Neural crest cell (in vitro differentiated cells): Measurements from ENCODE around the gene CFAP54. TPM values are rescaled to one million over a fixed set of nuclear protein-coding genes. Genes with fewer than 3 reads are reported as not detected.
"Not testable (repeated sequence)": the region's sequence is repeated elsewhere in the genome, so short reads cannot be mapped to it uniquely, and the experiment has no call there.

Experiments used
- DNase-seq: peaks from one replicate; pipeline ENCODE4 v3.0.0; 2021; ENCODE audit warnings: low read depth, mixed read lengths, low spot score
- H3K27ac Mint-ChIP-seq: one replicate; pipeline ENCODE4 v1.8.0; 2021; ENCODE audit warnings: mild to moderate bottlenecking, mixed read lengths; ENCODE audit not compliant: unreplicated experiment
- H3K27me3 Mint-ChIP-seq: 2 replicates; pipeline ENCODE4 v1.8.0; 2021; ENCODE audit warnings: low read depth, mild to moderate bottlenecking, mixed read lengths
- H3K36me3 Mint-ChIP-seq: 2 replicates; pipeline ENCODE4 v1.8.0; 2021; ENCODE audit warnings: low read depth, mild to moderate bottlenecking, mixed read lengths
- H3K4me1 Mint-ChIP-seq: 2 replicates; pipeline ENCODE4 v1.8.0; 2021; ENCODE audit warnings: mixed read lengths
- H3K4me3 Mint-ChIP-seq: one replicate; pipeline ENCODE4 v1.8.0; 2021; ENCODE audit warnings: mild to moderate bottlenecking, mixed read lengths
- H3K9me3 Mint-ChIP-seq: 2 replicates; pipeline ENCODE4 v1.8.0; 2021; ENCODE audit warnings: mixed read lengths
- CTCF ChIP-seq: fragments of 200-600 bp; sonication (generic); conservative IDR thresholded peaks from 2 replicates; pipeline ENCODE4 v1.5.0; 2021; ENCODE audit warnings: antibody characterized with exemption, mild to moderate bottlenecking
- total RNA-seq: library from RNA; stranded (reverse); gene quantifications from 2 replicates; pipeline ENCODE4 v1.2.1, GENCODE V29; 2021

The CFAP54 gene
- total RNA-seq, 1 donor from 2014 or later = 3.1 TPM

GRCh38 chr12:96456265-96456974 lies 33.0 kb upstream of the CFAP54 start:
- no peak for TF ChIP-seq CTCF
- Mint-ChIP-seq H3K9me3 (peaks cover 5% of the 10 kb centered on the region), H3K27ac (no peak overlapping the region), H3K27me3 (no peaks in the 10 kb centered on the region), H3K36me3 (no peaks in the 10 kb centered on the region), H3K4me1 (no peaks in the 10 kb centered on the region), H3K4me3 (no peak overlapping the region)
- DNase-seq = no peak

GRCh38 chr12:96457191-96457930 lies 32.0 kb upstream of the CFAP54 start:
- no peaks in the 10 kb centered on the region for H3K27me3 Mint-ChIP-seq
- no peak overlapping the region for H3K4me3 Mint-ChIP-seq
- TF ChIP-seq CTCF = no peak
- H3K36me3 Mint-ChIP-seq = no peaks in the 10 kb centered on the region
- no peak for DNase-seq
- H3K27ac Mint-ChIP-seq = no peak overlapping the region
- H3K4me1 Mint-ChIP-seq = no peaks in the 10 kb centered on the region
- H3K9me3 Mint-ChIP-seq = peaks cover 5% of the 10 kb centered on the region

GRCh38 chr12:96459281-96459680 lies 30.1 kb upstream of the CFAP54 start:
- not testable (repeated sequence) for H3K4me3 Mint-ChIP-seq, H3K27me3 Mint-ChIP-seq, H3K9me3 Mint-ChIP-seq, H3K4me1 Mint-ChIP-seq, DNase-seq, H3K27ac Mint-ChIP-seq, H3K36me3 Mint-ChIP-seq

- Mint-ChIP-seq H3K4me1 (no peaks in the 10 kb centered on the region), H3K36me3 (no peaks in the 10 kb centered on the region), H3K4me3 (no peak overlapping the region), H3K27ac (no peak overlapping the region), H3K27me3 (no peaks in the 10 kb centered on the region), H3K9me3 (no peaks in the 10 kb centered on the region)
- no peak for TF ChIP-seq CTCF
- no peak for DNase-seq
Observed at GRCh38 chr12:96462571-96463280, 26.7 kb upstream of the CFAP54 start.

GRCh38 chr12:96465896-96466295 lies 23.5 kb upstream of the CFAP54 start:
- Mint-ChIP-seq H3K27me3 (no peaks in the 10 kb centered on the region), H3K27ac (no peak overlapping the region), H3K9me3 (peaks cover 4% of the 10 kb centered on the region), H3K36me3 (no peaks in the 10 kb centered on the region), H3K4me1 (no peaks in the 10 kb centered on the region), H3K4me3 (no peak overlapping the region)
- TF ChIP-seq CTCF = no peak
- DNase-seq = no peak
